Activated T-cell treated with anti-CD3 and anti-CD28 coated beads for 24 hours (primary cell): Measurements from ENCODE around the gene PRAC2.

Experiments used
- DNase-seq: peaks from one replicate; pipeline ENCODE4 v3.0.0-alpha.2; 2020; ENCODE audit warnings: low read depth

The PRAC2 gene

GRCh38 chr17:48755356-48755755, 32.4 kb downstream of the PRAC2 start:
- no peak for DNase-seq

- no peak for DNase-seq
Observed at GRCh38 chr17:48756830-48757251, 33.9 kb downstream of the PRAC2 start.

- DNase-seq: no peak
Observed at GRCh38 chr17:48757524-48757961, 34.6 kb downstream of the PRAC2 start.

GRCh38 chr17:48759288-48759687, 36.3 kb downstream of the PRAC2 start:
- no peak for DNase-seq

GRCh38 chr17:48760411-48760810, 37.4 kb downstream of the PRAC2 start:
- DNase-seq: no peak

- DNase-seq: no peak
Observed at GRCh38 chr17:48761114-48761513, 38.1 kb downstream of the PRAC2 start.

- DNase-seq: no peak
Observed at GRCh38 chr17:48767263-48767774, 44.3 kb downstream of the PRAC2 start.

GRCh38 chr17:48769009-48769675, 46.2 kb downstream of the PRAC2 start:
- no peak for DNase-seq

GRCh38 chr17:48770954-48771353, 48.0 kb downstream of the PRAC2 start:
- no peak for DNase-seq

GRCh38 chr17:48773245-48773644, 50.3 kb downstream of the PRAC2 start:
- DNase-seq: no peak
